Neural progenitor cell (in vitro differentiated cells): ENCODE measurements around the gene PTTG1IP2.

Experiments used
- EZH2 ChIP-seq: fragments of 200-600 bp; sonication (generic); IDR thresholded peaks from 2 replicates; pipeline ENCODE4 v1.6.1; 2017; ENCODE audit warnings: antibody characterized with exemption, mild to moderate bottlenecking, moderate library complexity
- TF ChIP-seq, protein P1 (sequence below): fragments of 200-600 bp; sonication (generic); IDR thresholded peaks from 2 replicates; pipeline ENCODE4 v1.5.1; 2017; ENCODE audit warnings: antibody characterized with exemption, mild to moderate bottlenecking

DNA sequence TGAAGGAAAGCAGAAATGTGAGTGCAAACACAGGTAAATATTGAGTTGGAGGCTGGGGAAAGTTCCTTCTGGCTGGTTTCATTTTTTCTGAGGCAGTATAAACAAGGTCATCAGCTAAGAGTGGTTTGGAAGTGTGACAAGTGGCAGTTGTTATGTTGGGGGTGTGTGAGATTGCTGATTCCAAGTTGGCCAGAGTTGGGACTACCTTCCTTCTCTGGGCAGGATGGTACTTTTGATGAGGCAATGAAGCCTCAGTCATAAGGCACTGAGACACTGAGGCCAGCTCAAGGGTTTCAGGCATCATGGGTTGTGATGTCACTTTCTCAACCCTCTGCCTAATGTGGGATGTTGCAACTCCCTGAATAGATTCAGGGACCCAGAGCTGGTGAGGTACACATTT is 8.2 kb upstream of the PTTG1IP2 start:
- TF ChIP-seq, protein P1, sequence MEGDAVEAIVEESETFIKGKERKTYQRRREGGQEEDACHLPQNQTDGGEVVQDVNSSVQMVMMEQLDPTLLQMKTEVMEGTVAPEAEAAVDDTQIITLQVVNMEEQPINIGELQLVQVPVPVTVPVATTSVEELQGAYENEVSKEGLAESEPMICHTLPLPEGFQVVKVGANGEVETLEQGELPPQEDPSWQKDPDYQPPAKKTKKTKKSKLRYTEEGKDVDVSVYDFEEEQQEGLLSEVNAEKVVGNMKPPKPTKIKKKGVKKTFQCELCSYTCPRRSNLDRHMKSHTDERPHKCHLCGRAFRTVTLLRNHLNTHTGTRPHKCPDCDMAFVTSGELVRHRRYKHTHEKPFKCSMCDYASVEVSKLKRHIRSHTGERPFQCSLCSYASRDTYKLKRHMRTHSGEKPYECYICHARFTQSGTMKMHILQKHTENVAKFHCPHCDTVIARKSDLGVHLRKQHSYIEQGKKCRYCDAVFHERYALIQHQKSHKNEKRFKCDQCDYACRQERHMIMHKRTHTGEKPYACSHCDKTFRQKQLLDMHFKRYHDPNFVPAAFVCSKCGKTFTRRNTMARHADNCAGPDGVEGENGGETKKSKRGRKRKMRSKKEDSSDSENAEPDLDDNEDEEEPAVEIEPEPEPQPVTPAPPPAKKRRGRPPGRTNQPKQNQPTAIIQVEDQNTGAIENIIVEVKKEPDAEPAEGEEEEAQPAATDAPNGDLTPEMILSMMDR: no peak
- TF ChIP-seq EZH2: no peak
